Measurements from ENCODE around the gene RASA2.
"Not testable (repeated sequence)": the region's sequence is repeated elsewhere in the genome, so short reads cannot be mapped to it uniquely, and the experiment has no call there.

Gene RASA2

GRCh38 chr3:141457624-141458236 lies 29.1 kb upstream of the RASA2 start:
- DNase-seq: no peak

GRCh38 chr3:141459008-141459407 lies 27.8 kb upstream of the RASA2 start:
- DNase-seq: no peak

GRCh38 chr3:141460097-141460704 lies 26.6 kb upstream of the RASA2 start:
- peak; percentile 3 to 47 for DNase-seq

- no peak for DNase-seq
Measured at GRCh38 chr3:141462176-141462859, 24.5 kb upstream of the RASA2 start.

- no peak for DNase-seq
Measured at GRCh38 chr3:141465221-141465620, 21.6 kb upstream of the RASA2 start.

GRCh38 chr3:141466633-141467169 lies 20.1 kb upstream of the RASA2 start:
- no peak for DNase-seq

GRCh38 chr3:141469720-141470119 lies 17.1 kb upstream of the RASA2 start:
- DNase-seq: no peak

- DNase-seq: no peak
Measured at GRCh38 chr3:141471160-141471559, 15.7 kb upstream of the RASA2 start.

GRCh38 chr3:141476033-141476432 lies 10.8 kb upstream of the RASA2 start:
- DNase-seq: no peak

GRCh38 chr3:141477224-141477623 lies 9.6 kb upstream of the RASA2 start:
- DNase-seq: no peak

- no peak for DNase-seq
Measured at GRCh38 chr3:141478139-141478538, 8.7 kb upstream of the RASA2 start.

- DNase-seq: not testable (repeated sequence)
Measured at GRCh38 chr3:141478840-141479239, 8.0 kb upstream of the RASA2 start.

- DNase-seq: no peak
Measured at GRCh38 chr3:141482245-141482922, 4.4 kb upstream of the RASA2 start.

- no peak for DNase-seq
Measured at GRCh38 chr3:141484701-141485287, 2.0 kb upstream of the RASA2 start.

GRCh38 chr3:141485641-141486495 lies 959 bp upstream of the RASA2 start:
- DNase-seq: no peak

GRCh38 chr3:141486496-141486745 lies 406 bp upstream of the RASA2 start:
- no peak for DNase-seq

GRCh38 chr3:141487521-141488252 lies 860 bp downstream of the RASA2 start:
- DNase-seq: peak in 1 of 2 experiments; percentile 18

GRCh38 chr3:141489203-141489602 lies 2.4 kb downstream of the RASA2 start:
- no peak for DNase-seq

GRCh38 chr3:141491081-141491480 lies 4.3 kb downstream of the RASA2 start:
- no peak for DNase-seq

- no peak for DNase-seq
Measured at GRCh38 chr3:141491929-141492328, 5.1 kb downstream of the RASA2 start.

GRCh38 chr3:141493184-141493583 lies 6.4 kb downstream of the RASA2 start:
- no peak for DNase-seq

GRCh38 chr3:141497589-141497988 lies 10.8 kb downstream of the RASA2 start:
- not testable (repeated sequence) for DNase-seq

Data from cerebellar nuclear complex (tissue), 1 donor.